HG02870 (cell line): ENCODE measurements around the gene CMC2.

Source experiments
- ATAC-seq: cut with Tn5 transposase; IDR thresholded peaks from one replicate; pipeline ENCODE4 v1.9.1; 2021; ENCODE audit warnings: mild to moderate bottlenecking, moderate library complexity; ENCODE audit not compliant: unreplicated experiment

Gene CMC2

GRCh38 chr16:80936410-80936809, 70.3 kb downstream of the CMC2 start:
- no peak for ATAC-seq

- no peak for ATAC-seq
These were observed 71.0 kb downstream of the CMC2 start for GRCh38 chr16:80935691-80936090.

GRCh38 chr16:80932708-80933095, 74.0 kb downstream of the CMC2 start:
- ATAC-seq = no peak

- no peak for ATAC-seq
These were observed 74.6 kb downstream of the CMC2 start for GRCh38 chr16:80931801-80932707.

GRCh38 chr16:80924372-80924978, 82.2 kb downstream of the CMC2 start:
- no peak for ATAC-seq

- ATAC-seq = no peak
These were observed 83.3 kb downstream of the CMC2 start for GRCh38 chr16:80923356-80923755.
